ENCODE measurements around the gene RFFL.
"Not testable (repeated sequence)": the region's sequence is repeated elsewhere in the genome, so short reads cannot be mapped to it uniquely, and the experiment has no call there.

The RFFL gene

GRCh38 chr17:35048685-35049379, 14.7 kb downstream of the RFFL start:
- in situ Hi-C loops (cut with HindIII; ENCODE audit: low sequenced_read_pairs), result no loop called here

- in situ Hi-C loops (cut with HindIII; ENCODE audit: low sequenced_read_pairs), result no loop called here
Measured at GRCh38 chr17:35046740-35047283, 16.7 kb downstream of the RFFL start.

GRCh38 chr17:35046245-35046644, 17.3 kb downstream of the RFFL start:
- in situ Hi-C loops (cut with HindIII; ENCODE audit: low sequenced_read_pairs), result no loop called here

GRCh38 chr17:35045458-35045979, 18.0 kb downstream of the RFFL start:
- in situ Hi-C loops (cut with HindIII; ENCODE audit: low sequenced_read_pairs), result not testable (repeated sequence)

- in situ Hi-C loops (cut with HindIII; ENCODE audit: low sequenced_read_pairs), result no loop called here
Measured at GRCh38 chr17:35044181-35044580, 19.3 kb downstream of the RFFL start.

- in situ Hi-C loops (cut with HindIII; ENCODE audit: low sequenced_read_pairs), result no loop called here
Measured at GRCh38 chr17:35041390-35041789, 22.1 kb downstream of the RFFL start.

GRCh38 chr17:35038453-35038852, 25.1 kb downstream of the RFFL start:
- in situ Hi-C loops (cut with HindIII; ENCODE audit: low sequenced_read_pairs), result no loop called here

- in situ Hi-C loops (cut with HindIII; ENCODE audit: low sequenced_read_pairs), result no loop called here
Measured at GRCh38 chr17:35030780-35031179, 32.7 kb downstream of the RFFL start.

GRCh38 chr17:35028531-35029262, 34.8 kb downstream of the RFFL start:
- in situ Hi-C loops (cut with HindIII; ENCODE audit: low sequenced_read_pairs), result no loop called here

GRCh38 chr17:35028097-35028496, 35.4 kb downstream of the RFFL start:
- in situ Hi-C loops (cut with HindIII; ENCODE audit: low sequenced_read_pairs), result not testable (repeated sequence)

GRCh38 chr17:35025541-35025940, 38.0 kb downstream of the RFFL start:
- in situ Hi-C loops (cut with HindIII; ENCODE audit: low sequenced_read_pairs), result no loop called here

- in situ Hi-C loops (cut with HindIII; ENCODE audit: low sequenced_read_pairs), result no loop called here
Measured at GRCh38 chr17:35023538-35023937, 40.0 kb downstream of the RFFL start.

- in situ Hi-C loops (cut with HindIII; ENCODE audit: low sequenced_read_pairs), result no loop called here
Measured at GRCh38 chr17:35022536-35023063, 40.9 kb downstream of the RFFL start.

- in situ Hi-C loops (cut with HindIII; ENCODE audit: low sequenced_read_pairs), result no loop called here
Measured at GRCh38 chr17:35021520-35022380, 41.8 kb downstream of the RFFL start.

- in situ Hi-C loops (cut with HindIII; ENCODE audit: low sequenced_read_pairs), result no loop called here
Measured at GRCh38 chr17:35019386-35020179, 43.9 kb downstream of the RFFL start.

GRCh38 chr17:35018814-35019213, 44.7 kb downstream of the RFFL start:
- in situ Hi-C loops (cut with HindIII; ENCODE audit: low sequenced_read_pairs), result no loop called here

- in situ Hi-C loops (cut with HindIII; ENCODE audit: low sequenced_read_pairs), result no loop called here
Measured at GRCh38 chr17:35017021-35017420, 46.5 kb downstream of the RFFL start.

- in situ Hi-C loops (cut with HindIII; ENCODE audit: low sequenced_read_pairs), result no loop called here
Measured at GRCh38 chr17:35016369-35016768, 47.1 kb downstream of the RFFL start.

- in situ Hi-C loops (cut with HindIII; ENCODE audit: low sequenced_read_pairs), result no loop called here
Measured at GRCh38 chr17:35011671-35012216, 51.8 kb downstream of the RFFL start.

GRCh38 chr17:35010093-35010492, 53.4 kb downstream of the RFFL start:
- in situ Hi-C loops (cut with HindIII; ENCODE audit: low sequenced_read_pairs), result no loop called here
